HEK293T (cell line): Measurements from ENCODE around the gene OR5A2.

Experiments
- NFRKB ChIP-seq: fragments of 450-650 bp; IDR thresholded peaks from 2 replicates; pipeline ENCODE4 v1.6.1; 2016; ENCODE audit warnings: mild to moderate bottlenecking, moderate library complexity
- TARDBP ChIP-seq: fragments of 450-650 bp; IDR thresholded peaks from 2 replicates; pipeline ENCODE4 v1.6.1; 2016

GRCh38 chr11:59415111-59415510, 11.1 kb downstream of the OR5A2 start:
- TF ChIP-seq TARDBP, result no peak
- no peak for TF ChIP-seq NFRKB
